A673 (cell line): Measurements from ENCODE around the gene TMEM18.

Source experiments
- EZH2 ChIP-seq: fragments of 200-600 bp; sonication (generic); IDR thresholded peaks from 2 replicates; pipeline ENCODE4 v1.6.1; 2017; ENCODE audit warnings: borderline replicate concordance, low read depth, mild to moderate bottlenecking, mixed read lengths, antibody characterized with exemption, low read length; ENCODE audit not compliant: poor library complexity, severe bottlenecking
- TF ChIP-seq, protein P1 (sequence below): fragments of 300-800, 200-600 bp; sonication (generic); conservative IDR thresholded peaks from 2 replicates; pipeline ENCODE4 v1.5.1; 2017; ENCODE audit warnings: low read depth, mild to moderate bottlenecking, antibody characterized with exemption, low read length, moderate library complexity, mixed read lengths

GRCh38 chr2:689237-689636 is 12.0 kb upstream of the TMEM18 start:
- TF ChIP-seq, protein P1, sequence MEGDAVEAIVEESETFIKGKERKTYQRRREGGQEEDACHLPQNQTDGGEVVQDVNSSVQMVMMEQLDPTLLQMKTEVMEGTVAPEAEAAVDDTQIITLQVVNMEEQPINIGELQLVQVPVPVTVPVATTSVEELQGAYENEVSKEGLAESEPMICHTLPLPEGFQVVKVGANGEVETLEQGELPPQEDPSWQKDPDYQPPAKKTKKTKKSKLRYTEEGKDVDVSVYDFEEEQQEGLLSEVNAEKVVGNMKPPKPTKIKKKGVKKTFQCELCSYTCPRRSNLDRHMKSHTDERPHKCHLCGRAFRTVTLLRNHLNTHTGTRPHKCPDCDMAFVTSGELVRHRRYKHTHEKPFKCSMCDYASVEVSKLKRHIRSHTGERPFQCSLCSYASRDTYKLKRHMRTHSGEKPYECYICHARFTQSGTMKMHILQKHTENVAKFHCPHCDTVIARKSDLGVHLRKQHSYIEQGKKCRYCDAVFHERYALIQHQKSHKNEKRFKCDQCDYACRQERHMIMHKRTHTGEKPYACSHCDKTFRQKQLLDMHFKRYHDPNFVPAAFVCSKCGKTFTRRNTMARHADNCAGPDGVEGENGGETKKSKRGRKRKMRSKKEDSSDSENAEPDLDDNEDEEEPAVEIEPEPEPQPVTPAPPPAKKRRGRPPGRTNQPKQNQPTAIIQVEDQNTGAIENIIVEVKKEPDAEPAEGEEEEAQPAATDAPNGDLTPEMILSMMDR, result no peak
- TF ChIP-seq EZH2, result no peak
